IPS-11a (cell line): Measurements from ENCODE around the gene KPTN.
"Not testable (repeated sequence)": the region's sequence is repeated elsewhere in the genome, so short reads cannot be mapped to it uniquely, and the experiment has no call there.

Experiments used
- H3K4me3 ChIP-seq: one replicate; pipeline ENCODE4 v1.5.1; 2013; ENCODE audit warnings: low read depth, low read length, control low read depth

KPTN gene

GRCh38 chr19:47492137-47492533 lies 8.1 kb upstream of the KPTN start:
- no peak overlapping the region for H3K4me3 ChIP-seq

- no peak overlapping the region for H3K4me3 ChIP-seq
Observed at GRCh38 chr19:47491358-47492136, 7.5 kb upstream of the KPTN start.

- no peak overlapping the region for H3K4me3 ChIP-seq
Observed at GRCh38 chr19:47490847-47491246, 6.8 kb upstream of the KPTN start.

DNA sequence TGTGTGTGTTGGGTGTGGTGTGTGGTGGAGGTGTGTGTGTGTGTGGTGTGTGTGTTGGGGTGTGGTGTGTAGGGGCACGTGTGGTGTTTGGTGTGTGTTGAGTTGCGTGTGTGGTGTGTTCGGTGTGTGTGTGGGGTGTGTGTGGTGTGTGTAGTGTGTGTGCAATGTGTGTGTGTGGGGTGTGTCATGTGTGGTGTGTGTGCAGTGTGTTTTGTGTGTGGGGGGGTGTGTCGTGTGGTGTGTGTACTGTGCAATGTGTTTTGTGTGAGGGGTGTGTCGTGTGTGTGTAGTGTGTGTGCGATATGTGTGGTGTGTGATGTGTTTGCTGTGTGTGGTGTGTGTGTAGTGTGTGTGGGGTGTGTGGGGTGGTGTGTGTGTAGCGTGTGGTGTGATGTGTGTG lies 6.0 kb upstream of the KPTN start:
- H3K4me3 ChIP-seq = no peak overlapping the region

DNA sequence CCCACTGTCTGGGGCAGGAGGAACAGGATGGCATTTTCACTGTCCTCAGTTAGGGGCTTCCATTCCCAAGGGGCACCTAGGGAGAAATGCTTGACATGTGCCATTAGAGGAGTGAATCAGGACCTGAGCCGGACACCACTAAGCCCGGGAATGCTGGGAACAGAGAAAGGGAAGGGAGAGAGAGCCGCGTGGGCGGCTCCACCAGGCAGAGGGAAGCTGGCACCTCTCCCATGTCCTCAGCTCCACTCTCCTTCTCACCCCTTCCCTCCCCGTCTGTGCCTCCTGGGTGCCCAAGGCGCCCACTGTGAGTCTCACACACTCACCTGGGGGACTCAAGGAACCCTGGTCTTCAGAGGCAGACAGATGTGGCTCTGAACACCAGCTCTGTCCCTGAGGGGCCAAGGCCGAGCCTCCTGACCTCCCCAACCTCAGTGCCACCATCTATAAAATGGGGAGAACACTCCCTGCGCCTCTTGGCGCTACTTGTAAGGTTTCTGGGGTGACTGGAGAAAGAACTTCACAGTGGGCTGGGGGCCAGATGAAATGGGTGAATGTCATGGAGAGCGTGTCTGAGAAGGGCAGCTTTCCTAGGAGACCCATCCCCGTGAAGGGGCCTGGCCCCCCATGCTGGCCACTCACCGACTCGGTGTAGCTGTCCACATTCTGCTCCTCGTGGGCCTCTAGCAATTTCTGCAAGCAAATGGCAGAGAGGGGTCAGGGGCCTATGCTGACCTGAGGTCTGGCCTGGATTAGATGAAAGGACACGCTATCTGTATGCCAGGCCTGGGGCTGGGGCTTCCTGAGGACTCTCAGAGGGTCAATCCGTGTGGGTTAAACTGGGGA lies 5.3 kb upstream of the KPTN start:
- H3K4me3 ChIP-seq = no peak overlapping the region

DNA sequence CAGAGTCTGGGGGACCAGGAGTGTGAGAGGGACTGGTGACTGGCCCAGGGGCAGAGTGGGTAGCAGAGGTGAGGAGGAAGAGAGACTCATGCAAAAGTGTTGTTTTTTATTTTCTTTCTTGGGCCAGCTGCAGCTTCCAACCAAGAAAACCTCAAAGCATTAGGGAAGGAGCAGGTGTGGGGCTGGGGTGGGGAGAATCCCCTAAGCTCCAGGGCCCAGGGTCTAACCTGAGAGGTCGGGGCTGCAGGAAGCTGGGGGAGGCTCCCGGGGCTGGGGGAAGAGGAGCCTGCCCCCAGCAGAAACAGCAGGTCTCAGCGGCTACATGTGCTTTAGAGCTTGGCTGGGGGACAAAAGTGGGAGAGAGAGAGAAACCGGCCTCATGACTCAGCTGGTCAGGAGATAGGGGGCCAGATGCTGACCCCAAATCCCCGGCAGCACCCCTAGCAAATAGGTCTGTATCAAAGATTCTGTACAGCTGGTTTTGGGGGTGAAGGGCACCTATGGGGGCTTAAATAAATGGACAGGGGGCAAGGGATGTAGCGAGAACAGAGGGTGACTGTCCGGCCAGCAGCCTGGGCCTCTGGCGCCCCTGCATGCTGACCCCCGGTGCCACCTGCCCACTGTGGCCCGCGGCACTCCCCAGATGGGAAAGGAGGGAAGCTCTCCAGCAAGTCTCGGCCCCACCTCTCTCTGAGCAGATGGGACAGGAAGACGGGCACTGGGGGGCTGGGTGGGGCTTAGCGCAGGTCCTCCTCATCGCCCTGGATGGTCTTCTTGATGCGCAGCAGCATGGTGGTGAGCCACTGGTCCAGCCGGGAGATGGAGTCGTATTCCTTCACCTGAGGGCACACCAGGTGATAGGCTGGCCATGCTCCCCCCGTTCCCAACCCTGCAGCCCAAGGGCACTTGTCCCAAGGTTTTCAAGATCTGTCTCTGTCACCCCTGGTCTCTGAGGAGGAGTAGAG lies 3.8 kb upstream of the KPTN start:
- H3K4me3 ChIP-seq = no peak overlapping the region

- H3K4me3 ChIP-seq = no peak overlapping the region
Observed at GRCh38 chr19:47486900-47487299, 2.9 kb upstream of the KPTN start.

- H3K4me3 ChIP-seq = not testable (repeated sequence)
Observed at GRCh38 chr19:47486220-47486619, 2.2 kb upstream of the KPTN start.

GRCh38 chr19:47485210-47485609 lies 1.2 kb upstream of the KPTN start:
- H3K4me3 ChIP-seq = no peak overlapping the region

- peak overlapping the region; percentile 87 for H3K4me3 ChIP-seq
Observed at GRCh38 chr19:47483200-47483599, 819 bp downstream of the KPTN start.

DNA sequence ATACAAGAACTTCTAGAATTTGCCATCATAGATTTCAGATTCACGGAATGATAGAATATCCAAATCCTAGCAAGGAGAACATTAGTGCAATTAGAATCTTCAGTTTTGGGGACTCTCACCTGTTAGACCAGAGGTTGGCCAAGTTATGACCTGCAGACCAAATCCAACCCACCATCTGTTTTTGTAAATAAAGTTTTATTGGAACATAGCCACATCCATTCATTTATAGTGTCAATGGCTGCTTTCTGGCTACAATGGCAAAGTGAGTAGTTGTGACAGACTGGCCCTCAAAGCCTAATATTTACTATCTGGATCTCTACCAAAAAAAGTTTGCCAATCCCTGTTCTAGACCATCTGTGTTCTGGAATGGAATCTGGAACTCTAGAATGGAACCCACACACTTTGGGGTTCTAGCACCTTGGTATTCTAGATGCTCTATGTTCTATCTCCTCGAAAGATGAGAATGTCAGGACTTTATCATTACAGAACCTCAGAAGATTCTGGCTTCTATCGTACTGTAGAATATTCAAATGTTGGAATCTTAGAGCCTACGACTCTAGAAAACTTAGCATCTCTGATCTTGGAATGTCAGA lies 2.5 kb downstream of the KPTN start:
- no peak overlapping the region for H3K4me3 ChIP-seq

DNA sequence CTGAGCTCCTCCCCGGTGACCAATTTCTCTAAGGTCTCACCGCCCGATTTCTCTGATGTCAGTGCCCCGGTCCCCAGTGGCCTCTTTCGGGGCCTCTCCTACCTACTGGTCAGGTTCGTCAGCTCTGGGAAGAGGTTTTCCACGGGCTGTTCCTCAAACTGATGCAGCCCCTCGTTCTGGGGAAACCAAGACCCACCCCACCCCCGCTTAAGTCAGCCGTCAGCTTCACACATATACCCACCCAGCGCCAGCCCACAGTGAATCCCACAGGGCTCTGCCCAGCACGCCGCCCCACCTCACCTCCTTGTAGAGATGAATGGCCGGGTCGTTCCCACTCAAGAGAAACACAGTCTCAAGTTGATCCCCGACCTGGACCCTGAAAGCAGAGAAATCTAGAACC lies 3.4 kb downstream of the KPTN start:
- no peak overlapping the region for H3K4me3 ChIP-seq

- H3K4me3 ChIP-seq = peak overlapping the region; percentile 63
Observed at GRCh38 chr19:47479701-47480503, 4.1 kb downstream of the KPTN start.

GRCh38 chr19:47476438-47476972 lies 7.5 kb downstream of the KPTN start:
- H3K4me3 ChIP-seq = no peak overlapping the region

- H3K4me3 ChIP-seq = no peak overlapping the region
Observed at GRCh38 chr19:47475465-47475864, 8.6 kb downstream of the KPTN start.

GRCh38 chr19:47473336-47473735 lies 10.7 kb downstream of the KPTN start:
- H3K4me3 ChIP-seq = no peak overlapping the region

DNA sequence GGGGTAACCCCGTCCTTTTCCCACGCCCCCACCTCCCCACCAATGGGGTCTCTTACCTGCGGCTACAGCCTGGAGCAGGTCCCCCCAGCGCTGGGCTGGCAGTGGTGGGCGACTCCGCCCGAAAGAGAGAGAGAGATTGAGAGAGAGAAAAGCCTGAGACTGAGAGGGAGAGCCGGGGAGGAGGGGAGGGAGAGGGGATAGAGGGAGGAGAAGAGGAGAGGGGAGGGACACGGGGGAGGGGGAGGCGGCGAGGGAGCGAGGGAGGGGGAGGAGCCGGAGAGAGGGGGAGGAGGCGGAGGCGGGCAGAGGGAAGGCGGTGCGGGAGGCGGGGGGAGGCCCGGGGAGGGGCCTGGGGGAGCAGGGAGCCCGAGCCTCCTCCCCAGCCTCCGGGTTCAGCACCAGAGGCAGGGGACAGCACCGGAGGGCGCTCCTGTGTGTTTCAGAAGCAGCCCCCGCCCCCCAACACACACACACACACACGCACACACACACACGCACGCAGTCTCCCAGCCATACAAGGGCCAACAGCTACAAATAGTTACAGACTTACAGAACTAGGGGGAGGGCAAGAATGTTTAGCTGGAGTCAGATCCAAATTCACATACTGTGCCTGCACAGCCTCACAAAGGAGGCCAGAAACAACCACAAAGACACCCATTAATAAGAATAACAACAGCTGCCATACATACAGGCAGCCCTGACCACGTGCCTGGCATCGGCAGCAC lies 12.1 kb downstream of the KPTN start, which contains the start of gene SLC8A2:
TSS of gene SLC8A2 (minus strand) at position 161 of the 725 bp plus-strand sequence. CDS start 5,490 bp downstream, outside the sequence.
- H3K4me3 ChIP-seq = peak within 1 kb of the TSS; percentile 54

DNA sequence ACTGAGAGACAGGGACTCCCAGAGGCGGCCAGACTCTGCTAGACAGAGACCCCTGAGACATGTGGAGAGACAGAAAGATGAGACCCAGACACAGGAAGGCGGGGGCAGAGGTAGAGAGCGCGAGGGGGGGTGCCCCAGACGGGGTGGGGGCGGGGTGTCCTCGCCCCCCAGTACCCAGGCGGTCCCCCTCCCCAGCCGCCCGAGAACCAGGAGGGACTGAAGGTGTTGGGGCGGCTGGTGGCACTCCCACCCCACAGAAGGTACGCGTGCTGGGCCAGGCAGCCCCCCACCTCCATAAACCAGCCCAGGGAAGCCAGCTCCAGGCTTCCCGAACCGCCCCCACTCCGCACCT lies 12.7 kb downstream of the KPTN start:
- peak overlapping the region; percentile 54 for H3K4me3 ChIP-seq
